ENCODE measurements around the gene YAE1. TPM values are rescaled to one million over a fixed set of nuclear protein-coding genes. Genes with fewer than 3 reads are reported as not detected.

The YAE1 gene
- total and polyA plus RNA-seq, 2 of the 8 experiments (the other 6 are each of a cell fraction or from before 2014, with no cell fraction given) = 24.1 to 38.0 TPM

- Histone ChIP-seq H3K27ac (ENCODE audit: low read depth, low read length) (no peak overlapping the region), H3K23me2 (ENCODE audit: low read depth, low read length) (no peaks in the 10 kb centered on the region), H3K9ac (replicated peaks in 1 of 4; ENCODE audit: extremely low read depth in 1 of 4, low read depth in 3 of 4, low read length in 3 of 4) (no peak overlapping the region), H3K4me1 (replicated peaks in 1 of 4; ENCODE audit: control insufficient read depth in 3 of 4, insufficient read depth in 4 of 4, low read length in 3 of 4) (peaks cover 0 to 4% (median 2%) of the 10 kb centered on the region in 4 experiments; a peak in 4 of 7 replicates), H3K18ac (ENCODE audit: extremely low read depth, low read length) (no peak overlapping the region), H3K36me3 (ENCODE audit: control insufficient read depth in 2 of 4, insufficient read depth in 4 of 4, low read length in 3 of 4) (no peaks in the 10 kb centered on the region), H4K5ac (ENCODE audit: insufficient read length, low read depth, low read length) (no peak overlapping the region), H3K79me1 (ENCODE audit: low read depth, low read length) (no peaks in the 10 kb centered on the region), H3K4ac (replicated peaks; ENCODE audit: insufficient read length, low read depth, low read length) (no peak overlapping the region), H3K79me2 (ENCODE audit: control insufficient read depth in 1 of 2, insufficient read depth in 2 of 2, low read length in 2 of 2) (no peaks in the 10 kb centered on the region), H4K91ac (replicated peaks; ENCODE audit: insufficient read length, low read length) (no peak overlapping the region), H3K4me2 (ENCODE audit: insufficient read depth in 1 of 2, low read depth in 2 of 2, low read length in 2 of 2) (no peak overlapping the region), H2BK12ac (ENCODE audit: low read depth, low read length) (no peak overlapping the region), H3K23ac (ENCODE audit: insufficient read length) (no peak overlapping the region), H2BK20ac (ENCODE audit: low read length) (no peak overlapping the region), H3K14ac (ENCODE audit: insufficient read length) (no peak overlapping the region), H2BK5ac (ENCODE audit: low read depth, low read length) (no peak overlapping the region), H2AK5ac (ENCODE audit: low read depth, low read length) (no peak overlapping the region), H4K20me1 (replicated peaks in 1 of 2; ENCODE audit: control insufficient read depth in 1 of 2, insufficient read depth in 2 of 2, low read length in 2 of 2) (no peaks in the 10 kb centered on the region), H3K27me3 (replicated peaks in 1 of 4; ENCODE audit: control insufficient read depth in 3 of 4, extremely low read depth in 1 of 4, insufficient read depth in 3 of 4, low read length in 3 of 4) (peaks cover 0 to 10% (median 6%) of the 10 kb centered on the region in 4 experiments; a peak in 4 of 7 replicates), H2BK120ac (replicated peaks; ENCODE audit: low read depth, low read length) (no peak overlapping the region), H2BK15ac (ENCODE audit: low read length) (no peak overlapping the region), H2AFZ (ENCODE audit: low read length) (no peak overlapping the region), H4K8ac (ENCODE audit: extremely low read depth, insufficient read depth, low read length) (no peak overlapping the region), H3K56ac (replicated peaks; ENCODE audit: insufficient read length, low read depth, low read length) (no peak overlapping the region), H3K4me3 (ENCODE audit: extremely low read depth in 1 of 4, insufficient read depth in 2 of 4, low read depth in 3 of 4, low read length in 4 of 4) (no peak overlapping the region), H3K9me3 (ENCODE audit: insufficient read depth in 2 of 2, low read depth in 1 of 2, low read length in 1 of 2) (no peaks in the 10 kb centered on the region; a peak in 1 of 4 replicates)
- FAIRE-seq = no peak
- POLR2A ChIA-PET (ENCODE audit: partially characterized antibody) = no interaction called here
- no peak for DNase-seq (ENCODE audit: low read depth in 1 of 2, low spot score in 2 of 2)
- CTCF ChIA-PET (ENCODE audit: partially characterized antibody) = interaction anchor here (1.3 kb wide), 1 partner anchor 135 kb away, joined by 3 read pairs; no protein-coding TSS in a partner anchor
- 90% methylated on average over 2 of the region's 2 CpGs; no CpG with 5 or more reads in 1 of the 2 experiments for WGBS, 2 experiments (ENCODE audit: extremely low coverage in 1 of 2, insufficient coverage in 1 of 2, insufficient read length in 1 of 2, insufficient replicate concordance in 2 of 2, low coverage in 1 of 2, low lambda C conversion rate in 2 of 2, missing lambda C conversion rate in 1 of 2)
- TF ChIP-seq RBBP5 (IDR thresholded peaks at IDR 0.05; ENCODE audit: borderline replicate concordance, low read depth, low read length) (no peak), FOSL1 (IDR thresholded peaks at IDR 0.05; ENCODE audit: insufficient read depth, low read depth, low read length) (no peak), NANOG (IDR thresholded peaks at IDR 0.05; ENCODE audit: insufficient read depth, low read depth, low read length, poor library complexity, severe bottlenecking) (no peak), RFX5 (IDR thresholded peaks at IDR 0.05; ENCODE audit: borderline replicate concordance, low read depth, low read length) (no peak), POLR2A (IDR thresholded peaks at IDR 0.05; ENCODE audit: control extremely low read depth in 1 of 2, low read depth in 2 of 2, low read length in 2 of 2) (no peak), SIRT6 (IDR thresholded peaks at IDR 0.05; ENCODE audit: low read length) (no peak), JUN (IDR thresholded peaks at IDR 0.05; ENCODE audit: low read depth, low read length) (no peak), PHF8 (conservative IDR thresholded peaks at IDR 0.05; ENCODE audit: low read depth, low read length) (no peak), JUND (IDR thresholded peaks at IDR 0.05; ENCODE audit: low read length) (no peak), SUZ12 (IDR thresholded peaks at IDR 0.05; ENCODE audit: low read length) (no peak), KDM1A (IDR thresholded peaks at IDR 0.05; ENCODE audit: borderline replicate concordance, low read length) (no peak), RXRA (IDR thresholded peaks at IDR 0.05; ENCODE audit: insufficient read depth, low read depth, low read length) (no peak), RAD21 (IDR thresholded peaks at IDR 0.05 in 1 of 2, conservative IDR thresholded peaks at IDR 0.05 in 1 of 2; ENCODE audit: low read depth in 2 of 2, low read length in 2 of 2) (no peak)
- TF ChIP-seq, protein P1, sequence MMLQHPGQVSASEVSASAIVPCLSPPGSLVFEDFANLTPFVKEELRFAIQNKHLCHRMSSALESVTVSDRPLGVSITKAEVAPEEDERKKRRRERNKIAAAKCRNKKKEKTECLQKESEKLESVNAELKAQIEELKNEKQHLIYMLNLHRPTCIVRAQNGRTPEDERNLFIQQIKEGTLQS (IDR thresholded peaks at IDR 0.05; ENCODE audit: insufficient read depth, low read depth, low read length) = no peak
These were observed 40.7 kb downstream of the YAE1 start for GRCh38 chr7:39606941-39607340.
